AG04450 (cell line): ENCODE results near the gene ESR1. TPM values are rescaled to one million over a fixed set of nuclear protein-coding genes. Genes with fewer than 3 reads are reported as not detected.

Source experiments
- CTCF ChIA-PET: fragments of 300-600, 350-600 bp; formaldehyde crosslinking; extraction: SDS; loops from one replicate; lab custom pipeline; 2022; ENCODE audit warnings: antibody characterized with exemption, inconsistent platforms; lab: Charles Lee
- POLR2A ChIA-PET: fragments of 350-600 bp; formaldehyde crosslinking; extraction: SDS; loops from one replicate; lab custom pipeline; 2021; ENCODE audit warnings: antibody characterized with exemption, inconsistent platforms; lab: Yijun Ruan, JAX
- DNase-seq: peaks from one replicate; pipeline ENCODE4 v3.0.0-alpha.2; 2011; ENCODE audit warnings: low read depth, low spot score
- H3K27ac ChIP-seq: one replicate; pipeline ENCODE4 v1.5.1; 2012; ENCODE audit warnings: low read depth, low read length, control low read depth
- H3K27me3 ChIP-seq: one replicate; pipeline ENCODE4 v1.6.0; 2012; ENCODE audit warnings: low read length; ENCODE audit not compliant: control insufficient read depth, insufficient read depth
- H3K4me3 ChIP-seq: 2 replicates; pipeline ENCODE4 v1.5.1; 2011; ENCODE audit warnings: mild to moderate bottlenecking, low read depth, low read length, control low read depth
- H3K9me3 ChIP-seq: 2 replicates; pipeline ENCODE4 v1.5.1; 2012; ENCODE audit warnings: low read length; ENCODE audit not compliant: control insufficient read depth, insufficient read depth
- CTCF ChIP-seq: IDR thresholded peaks from 2 replicates; pipeline ENCODE4 v1.5.1; 2011; ENCODE audit warnings: low read depth, low read length, control low read depth, inconsistent platforms
- polyA plus RNA-seq: library from polyadenylated mRNA; depleted of rRNA; stranded (reverse); fragments of >200 nt; gene quantifications from 2 replicates; pipeline ENCODE4 v1.2.3, GENCODE V29; 2011

ESR1 gene
- polyA plus RNA-seq, 1 experiment: 0.02 TPM

DNA sequence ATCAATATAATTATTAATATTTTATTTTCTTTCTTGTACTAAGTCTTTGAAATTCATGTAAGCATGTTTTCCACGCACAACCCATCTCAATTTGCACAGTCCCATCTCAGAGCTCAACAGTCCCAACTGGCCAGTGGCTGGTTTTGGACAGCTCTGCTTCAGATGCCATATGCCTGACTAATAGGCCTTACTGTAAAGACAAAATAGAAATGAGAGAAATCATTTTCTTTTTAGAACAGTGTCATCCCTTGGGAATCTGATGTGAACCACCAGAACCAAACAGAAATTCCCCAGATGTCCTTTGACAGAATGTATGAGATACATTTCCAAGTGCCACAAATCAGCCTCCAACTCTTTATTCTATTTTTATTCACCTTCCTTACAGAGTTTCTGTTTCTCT, 338.9 kb downstream of the ESR1 start:
- Histone ChIP-seq H3K9me3 (no peaks in the 10 kb centered on the region), H3K27me3 (no peaks in the 10 kb centered on the region), H3K27ac (peak overlapping the region; percentile 68), H3K4me3 (no peak overlapping the region)
- ChIA-PET POLR2A (no interaction called here), CTCF (interaction anchor here (1.9 kb wide), 1 partner anchor 22 kb away, joined by 8 read pairs; no protein-coding TSS in a partner anchor)
- peak; percentile 69 for DNase-seq
- TF ChIP-seq CTCF: no peak

- POLR2A ChIA-PET: no interaction called here
- Histone ChIP-seq H3K27me3 (no peaks in the 10 kb centered on the region), H3K9me3 (no peaks in the 10 kb centered on the region), H3K27ac (no peak overlapping the region), H3K4me3 (no peak overlapping the region)
- CTCF ChIA-PET: interaction anchor here (1.9 kb wide), 1 partner anchor 23 kb away, joined by 8 read pairs; no protein-coding TSS in a partner anchor
- TF ChIP-seq CTCF: no peak
- DNase-seq: no peak
Measured at GRCh38 chr6:152147269-152147668, 339.8 kb downstream of the ESR1 start.

GRCh38 chr6:152148412-152148811, 340.9 kb downstream of the ESR1 start:
- Histone ChIP-seq H3K27me3 (no peaks in the 10 kb centered on the region), H3K9me3 (no peaks in the 10 kb centered on the region), H3K27ac (no peak overlapping the region), H3K4me3 (no peak overlapping the region)
- ChIA-PET POLR2A (no interaction called here), CTCF (interaction anchor here (0.8 to 1.0 kb wide), 2 partner anchors 24 to 383 kb away, joined by 3 to 6 read pairs; no protein-coding TSS in a partner anchor)
- no peak for DNase-seq
- no peak for TF ChIP-seq CTCF

- ChIA-PET POLR2A (no interaction called here), CTCF (interaction anchor here (0.8 to 0.9 kb wide), 2 partner anchors 10 to 117 kb away, joined by 3 to 4 read pairs; no protein-coding TSS in a partner anchor)
- H3K27me3 ChIP-seq: no peaks in the 10 kb centered on the region
- DNase-seq: no peak
- no peaks in the 10 kb centered on the region for H3K9me3 ChIP-seq
- no peak overlapping the region for H3K27ac ChIP-seq
- TF ChIP-seq CTCF: no peak
- H3K4me3 ChIP-seq: no peak overlapping the region
Measured at GRCh38 chr6:152150196-152150595, 342.7 kb downstream of the ESR1 start.

DNA sequence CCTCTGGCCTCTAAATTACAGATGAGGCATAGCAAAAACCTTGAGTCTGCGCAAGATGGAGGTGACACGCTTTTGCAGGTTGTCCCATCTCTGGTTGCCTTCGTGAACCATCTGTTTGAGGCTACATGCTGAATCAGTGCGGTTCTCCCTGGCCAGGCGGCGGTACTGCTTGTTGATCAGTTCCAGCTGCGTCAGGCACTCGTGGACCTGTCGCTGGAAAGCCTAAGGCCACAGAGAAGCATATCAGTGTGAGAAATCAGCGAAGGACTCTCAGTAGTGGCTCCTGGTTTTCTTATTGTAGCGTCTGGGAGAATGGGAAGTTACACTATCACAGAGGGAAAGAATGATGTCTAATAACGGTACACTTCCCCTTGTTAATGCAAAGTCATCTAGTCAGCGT, 344.4 kb downstream of the ESR1 start:
- CTCF ChIA-PET: interaction anchor here (2.1 kb wide), 1 partner anchor 387 kb away, joined by 8 read pairs; no protein-coding TSS in a partner anchor
- no peak for DNase-seq
- Histone ChIP-seq H3K27ac (no peak overlapping the region), H3K9me3 (no peaks in the 10 kb centered on the region), H3K27me3 (no peaks in the 10 kb centered on the region), H3K4me3 (no peak overlapping the region)
- no peak for TF ChIP-seq CTCF
- POLR2A ChIA-PET: no interaction called here
